ENCODE data around the gene IL2RA. TPM values are rescaled to one million over a fixed set of nuclear protein-coding genes. Genes with fewer than 3 reads are reported as not detected.

Gene IL2RA
- total and polyA plus RNA-seq, 10 of the 15 experiments (the other 5 are each of a cell fraction or from before 2014, with no cell fraction given): 2.2 to 6.0 (median 4.9) TPM

- no peak for DNase-seq (ENCODE audit: low read depth, low spot score)
These were observed 3.2 kb upstream of the IL2RA start for GRCh38 chr10:6065406-6065805.

More at GRCh38 chr10:6065406-6065805, 3.2 kb upstream of the IL2RA start:
- WGBS (ENCODE audit: insufficient coverage, insufficient replicate concordance, low lambda C conversion rate, missing lambda C conversion rate): 41% methylated on average over 3 of the region's 3 CpGs
- ATAC-seq (no peak), FAIRE-seq (no peak)
- POLR2A ChIA-PET: interaction anchor here (0.9 kb wide), 1 partner anchor 12 kb away, joined by 5 read pairs; no protein-coding TSS in a partner anchor
- RAD21 ChIA-PET (ENCODE audit: unreplicated experiment): interaction anchor here (2.0 kb wide), 1 partner anchor 21 kb away, joined by 5 read pairs; no protein-coding TSS in a partner anchor
- SMC1A ChIA-PET (ENCODE audit: uncharacterized antibody, unreplicated experiment): interaction anchor here (1.1 to 1.3 kb wide), 2 partner anchors 15 to 21 kb away, joined by 3 to 5 read pairs; no protein-coding TSS in a partner anchor
- no peaks in the 10 kb centered on the region for H3K9me3 ChIP-seq (replicated peaks; ENCODE audit: control insufficient read depth, insufficient read depth, low read length)
- BruUV-seq (replicated peaks): no TSS peak
- in situ Hi-C loops (cut with MboI) (no loop called here), intact Hi-C loops (cut with micrococcal nuclease; ENCODE audit: unreplicated experiment) (no loop called here)
- H3K4me3 ChIP-seq: no peak overlapping the region
- H3K9ac ChIP-seq (ENCODE audit: control insufficient read depth, insufficient read depth, low read length): no peak overlapping the region
- TF ChIP-seq RAD51 (IDR thresholded peaks at IDR 0.05): no peak
- no peak for TF ChIP-seq CHD1 (IDR thresholded peaks at IDR 0.05; ENCODE audit: low read depth, low read length)
- TF ChIP-seq E2F4 (IDR thresholded peaks at IDR 0.05; ENCODE audit: low read depth, low read length): no peak
- no peak for TF ChIP-seq EED (IDR thresholded peaks at IDR 0.05; ENCODE audit: low read depth)
- no peak for TF ChIP-seq RELB (IDR thresholded peaks at IDR 0.05; ENCODE audit: low read depth)
- no peak for TF ChIP-seq CHD4 (IDR thresholded peaks at IDR 0.05)
- no peak for TF ChIP-seq BCL11A (IDR thresholded peaks at IDR 0.05; ENCODE audit: low read depth, low read length)
- no peak for TF ChIP-seq E2F8 (IDR thresholded peaks at IDR 0.05; ENCODE audit: low read depth, partially characterized antibody)
- no peak for TF ChIP-seq MEF2A (IDR thresholded peaks at IDR 0.05; ENCODE audit: insufficient read depth, low read depth, low read length)
- no peak for TF ChIP-seq EGR1 (IDR thresholded peaks at IDR 0.05; ENCODE audit: borderline replicate concordance in 1 of 2, low read depth in 2 of 2, low read length in 2 of 2)
- TF ChIP-seq USF2 (IDR thresholded peaks at IDR 0.05; ENCODE audit: borderline replicate concordance, low read depth, low read length): no peak
- TF ChIP-seq SMARCA5 (IDR thresholded peaks at IDR 0.05): no peak
- TF ChIP-seq BCL3 (IDR thresholded peaks at IDR 0.05; ENCODE audit: borderline replicate concordance, insufficient read depth, low read depth, low read length, poor library complexity, severe bottlenecking): no peak
- no peak overlapping the region for H2AFZ ChIP-seq (ENCODE audit: control insufficient read depth, low read depth, low read length)
- H4K20me1 ChIP-seq (ENCODE audit: control insufficient read depth, insufficient read depth): no peaks in the 10 kb centered on the region
- no peak overlapping the region for H3K4me2 ChIP-seq (ENCODE audit: control insufficient read depth, insufficient read depth)
- H3K27ac ChIP-seq (ENCODE audit: control insufficient read depth, insufficient read depth): no peak overlapping the region
- H3K36me3 ChIP-seq (ENCODE audit: control insufficient read depth in 2 of 2, insufficient read depth in 2 of 2, low read length in 1 of 2): no peaks in the 10 kb centered on the region
- H3K27me3 ChIP-seq (replicated peaks in 1 of 2; ENCODE audit: control insufficient read depth in 2 of 2, insufficient read depth in 2 of 2, low read length in 1 of 2): no peaks in the 10 kb centered on the region
- CTCF ChIA-PET: no interaction called here
- H3K4me1 ChIP-seq (ENCODE audit: control insufficient read depth, insufficient read depth, low read length): peaks cover 23% of the 10 kb centered on the region
- H3K79me2 ChIP-seq (ENCODE audit: control insufficient read depth, insufficient read depth, low read length): no peaks in the 10 kb centered on the region; the same call in 1 of the 2 replicates
